ENCODE data around the gene MAML3.

The MAML3 gene

GRCh38 chr4:139935911-139936310 lies 218.1 kb downstream of the MAML3 start:
- Histone ChIP-seq H3F3A (ENCODE audit: insufficient read depth, low read length) (no peaks in the 10 kb centered on the region), H3K9ac (ENCODE audit: low read length) (no peak overlapping the region), H3K27me3 (ENCODE audit: insufficient read depth, low read length) (no peaks in the 10 kb centered on the region), H3K9me3 (ENCODE audit: low read length) (no peaks in the 10 kb centered on the region), H3K4me3 (ENCODE audit: low read depth, low read length, poor library complexity, severe bottlenecking) (no peak overlapping the region), H4K20me1 (ENCODE audit: insufficient read depth, low read length) (no peaks in the 10 kb centered on the region), H3K4me2 (ENCODE audit: low read length) (no peak overlapping the region), H3K9me2 (ENCODE audit: low read depth, low read length) (no peaks in the 10 kb centered on the region), H3K4me1 (ENCODE audit: insufficient read depth, low read length, severe bottlenecking) (no peaks in the 10 kb centered on the region), H2AFZ (ENCODE audit: low read length) (no peak overlapping the region), H3K27ac (ENCODE audit: low read depth, low read length, poor library complexity, severe bottlenecking) (no peak overlapping the region), H3K79me2 (ENCODE audit: insufficient read depth, low read length) (no peaks in the 10 kb centered on the region), H3K36me3 (ENCODE audit: insufficient read depth, low read length) (no peaks in the 10 kb centered on the region)
- TF ChIP-seq EZH2 (IDR thresholded peaks at IDR 0.05; ENCODE audit: borderline replicate concordance, low read length) (no peak), CTCF (IDR thresholded peaks at IDR 0.05; ENCODE audit: low read length) (no peak)

- Histone ChIP-seq H3K9me3 (ENCODE audit: low read length) (no peaks in the 10 kb centered on the region), H3K4me2 (ENCODE audit: low read length) (no peak overlapping the region), H3K9ac (ENCODE audit: low read length) (no peak overlapping the region), H3K9me2 (ENCODE audit: low read depth, low read length) (no peaks in the 10 kb centered on the region), H2AFZ (ENCODE audit: low read length) (no peak overlapping the region), H3K4me3 (ENCODE audit: low read depth, low read length, poor library complexity, severe bottlenecking) (no peak overlapping the region), H3K4me1 (ENCODE audit: insufficient read depth, low read length, severe bottlenecking) (no peaks in the 10 kb centered on the region), H4K20me1 (ENCODE audit: insufficient read depth, low read length) (no peaks in the 10 kb centered on the region), H3K79me2 (ENCODE audit: insufficient read depth, low read length) (no peaks in the 10 kb centered on the region), H3K27ac (ENCODE audit: low read depth, low read length, poor library complexity, severe bottlenecking) (no peak overlapping the region), H3K27me3 (ENCODE audit: insufficient read depth, low read length) (no peaks in the 10 kb centered on the region), H3F3A (ENCODE audit: insufficient read depth, low read length) (no peaks in the 10 kb centered on the region), H3K36me3 (ENCODE audit: insufficient read depth, low read length) (no peaks in the 10 kb centered on the region)
- TF ChIP-seq EZH2 (IDR thresholded peaks at IDR 0.05; ENCODE audit: borderline replicate concordance, low read length) (no peak), CTCF (IDR thresholded peaks at IDR 0.05; ENCODE audit: low read length) (no peak)
Measured at GRCh38 chr4:139934708-139935195, 219.2 kb downstream of the MAML3 start.

- Histone ChIP-seq H3K4me3 (ENCODE audit: low read depth, low read length, poor library complexity, severe bottlenecking) (no peak overlapping the region), H3K27me3 (ENCODE audit: insufficient read depth, low read length) (no peaks in the 10 kb centered on the region), H3K9ac (ENCODE audit: low read length) (no peak overlapping the region), H3K9me2 (ENCODE audit: low read depth, low read length) (no peaks in the 10 kb centered on the region), H2AFZ (ENCODE audit: low read length) (no peak overlapping the region), H3K27ac (ENCODE audit: low read depth, low read length, poor library complexity, severe bottlenecking) (no peak overlapping the region), H3K4me2 (ENCODE audit: low read length) (no peak overlapping the region), H4K20me1 (ENCODE audit: insufficient read depth, low read length) (no peaks in the 10 kb centered on the region), H3K36me3 (ENCODE audit: insufficient read depth, low read length) (no peaks in the 10 kb centered on the region), H3K4me1 (ENCODE audit: insufficient read depth, low read length, severe bottlenecking) (no peaks in the 10 kb centered on the region), H3K79me2 (ENCODE audit: insufficient read depth, low read length) (no peaks in the 10 kb centered on the region), H3F3A (ENCODE audit: insufficient read depth, low read length) (no peaks in the 10 kb centered on the region), H3K9me3 (ENCODE audit: low read length) (no peaks in the 10 kb centered on the region)
- TF ChIP-seq CTCF (IDR thresholded peaks at IDR 0.05; ENCODE audit: low read length): no peak
- TF ChIP-seq EZH2 (IDR thresholded peaks at IDR 0.05; ENCODE audit: borderline replicate concordance, low read length): no peak
Measured at GRCh38 chr4:139934057-139934707, 219.8 kb downstream of the MAML3 start.
